Measurements from ENCODE around the gene HEPACAM2.

HEPACAM2 gene

DNA sequence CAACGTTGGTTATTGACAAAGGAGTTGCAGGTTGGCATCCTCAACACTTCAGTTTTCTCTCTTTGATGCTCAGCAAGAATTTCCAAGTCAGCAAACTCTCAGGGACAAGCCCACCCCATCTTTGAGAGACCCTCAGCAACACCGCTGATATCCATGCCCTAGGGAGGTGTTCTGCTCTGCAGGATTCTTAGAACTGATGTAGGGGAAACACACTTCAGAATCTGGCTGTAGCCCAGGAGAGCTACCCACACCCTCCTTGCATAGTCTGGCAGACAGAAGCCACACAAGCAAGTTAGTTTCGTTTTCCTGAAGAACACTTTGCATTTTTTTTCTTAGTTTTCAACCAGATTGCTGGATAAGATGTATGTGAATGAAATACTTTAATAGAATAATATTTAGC lies 78.9 kb downstream of the HEPACAM2 start:
- DNase-seq (ENCODE audit: low read depth in 2 of 2) = no peak

DNA sequence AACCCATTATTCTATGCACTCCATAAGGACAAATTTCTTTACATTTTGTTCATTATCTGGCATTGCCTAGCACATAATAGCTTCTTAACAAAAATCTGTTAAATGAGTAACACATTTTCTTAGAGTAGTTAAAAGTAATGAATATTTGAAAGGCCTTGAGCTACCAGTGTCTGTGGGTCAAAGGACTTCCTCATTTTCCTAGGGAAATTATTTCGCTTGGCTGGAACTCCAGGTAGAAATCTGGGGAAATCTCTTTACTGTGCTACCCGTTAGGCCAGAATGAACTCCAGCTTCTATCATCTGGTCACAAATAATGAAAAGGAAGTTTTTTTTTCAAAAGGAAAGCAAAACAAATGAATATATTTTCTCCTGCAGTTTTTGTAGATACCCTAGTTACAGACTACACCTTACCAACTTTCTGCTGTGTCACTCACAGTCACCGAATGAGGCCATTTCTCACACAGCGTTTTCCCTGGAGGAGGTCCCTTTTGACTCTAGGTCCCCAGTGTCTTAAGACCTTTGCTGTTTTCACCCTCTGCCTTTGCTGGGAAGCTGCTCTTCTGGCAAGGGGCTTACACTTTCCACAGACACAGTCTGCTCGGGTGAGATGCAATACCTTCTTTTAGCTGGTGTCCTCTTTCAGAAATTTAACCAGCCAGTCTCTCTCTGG lies 79.7 kb downstream of the HEPACAM2 start:
- DNase-seq (ENCODE audit: low read depth in 2 of 2) = no peak

DNA sequence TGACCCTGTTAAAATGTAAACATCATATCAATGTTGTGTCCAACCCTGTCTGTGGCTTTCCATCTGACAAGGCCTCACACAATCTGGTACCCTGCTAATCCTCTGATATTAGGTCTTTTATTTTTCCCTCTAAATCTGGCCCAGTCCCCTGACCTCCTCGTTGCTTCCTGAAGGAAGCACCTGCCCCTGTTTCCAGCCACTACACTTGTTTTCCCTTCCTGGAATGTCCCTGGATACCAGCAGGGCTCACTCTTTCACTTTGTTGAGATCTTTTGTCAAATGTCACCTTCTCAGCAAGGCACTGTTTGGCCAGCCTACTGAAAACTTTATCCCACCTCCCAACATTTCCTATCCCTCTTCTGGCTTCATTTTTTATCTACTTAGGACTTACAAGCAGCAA lies 80.2 kb downstream of the HEPACAM2 start:
- DNase-seq (ENCODE audit: low read depth in 2 of 2) = no peak

DNA sequence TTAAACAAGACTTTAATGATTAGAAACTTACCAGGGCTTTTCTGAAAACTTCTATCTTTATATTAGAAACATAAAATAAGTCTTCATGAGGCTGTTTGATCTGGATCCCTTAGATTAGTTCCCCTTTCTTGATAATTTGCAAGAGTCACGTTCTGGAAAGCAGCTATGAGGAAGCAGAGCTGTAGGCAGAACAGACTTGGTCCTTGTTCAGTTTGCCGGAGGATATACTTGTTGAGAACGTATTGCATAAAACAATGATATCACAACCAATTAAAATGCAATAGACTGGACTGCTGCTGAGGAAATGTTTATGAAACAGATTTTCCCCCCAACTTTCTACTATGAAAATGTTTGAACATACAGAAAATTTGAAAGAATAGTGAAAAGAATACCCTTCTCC lies 80.9 kb downstream of the HEPACAM2 start:
- DNase-seq (ENCODE audit: low read depth in 2 of 2) = no peak

DNA sequence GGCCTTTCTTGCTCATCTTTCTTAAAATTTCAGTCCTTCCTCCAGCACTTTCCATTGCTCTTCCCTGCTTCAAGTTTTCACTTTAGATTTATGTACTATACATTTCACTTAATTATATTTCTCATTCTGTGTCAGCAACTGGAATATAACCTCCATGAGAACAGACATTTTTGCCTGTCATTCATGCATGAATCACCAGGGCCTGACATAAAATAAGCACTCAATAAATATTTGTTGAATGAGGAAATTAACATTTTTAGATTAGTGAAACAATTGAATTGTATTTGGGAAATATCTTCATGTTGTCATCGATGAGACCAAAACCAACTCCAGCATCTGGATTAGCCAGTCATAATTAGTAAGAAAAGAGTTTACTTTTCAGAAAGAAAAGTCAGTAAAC lies 84.1 kb downstream of the HEPACAM2 start:
- DNase-seq (ENCODE audit: low read depth in 2 of 2) = no peak

DNA sequence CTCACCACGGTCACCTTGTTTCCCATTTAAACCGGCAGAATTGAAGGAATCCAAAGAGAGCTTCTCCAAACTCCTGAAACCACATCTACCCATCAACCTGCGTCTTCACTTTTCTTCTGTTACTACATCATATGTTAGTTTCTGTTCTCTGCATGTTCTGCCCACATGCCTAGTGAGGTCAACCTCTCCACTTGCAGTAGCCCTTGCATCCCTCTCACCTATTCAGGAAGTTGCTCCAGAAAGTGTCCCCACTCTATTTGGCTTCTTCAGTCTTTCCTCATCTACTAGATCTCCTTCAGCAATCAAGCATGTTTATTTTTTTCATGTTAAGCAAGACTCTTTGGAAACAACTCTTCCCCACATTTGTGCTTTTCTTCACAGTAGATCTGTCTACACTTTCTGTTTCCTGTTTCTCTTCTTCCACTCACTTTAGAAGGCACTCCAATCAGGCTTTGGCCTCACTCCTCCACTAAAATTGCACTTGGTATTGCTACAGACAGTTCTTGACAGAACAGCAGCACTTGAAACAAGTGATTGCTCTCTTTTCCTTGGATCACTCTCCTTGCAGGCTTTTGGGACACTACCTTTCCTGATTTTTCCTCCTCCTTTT lies 85.6 kb downstream of the HEPACAM2 start:
- no peak for DNase-seq (ENCODE audit: low read depth in 2 of 2)

DNA sequence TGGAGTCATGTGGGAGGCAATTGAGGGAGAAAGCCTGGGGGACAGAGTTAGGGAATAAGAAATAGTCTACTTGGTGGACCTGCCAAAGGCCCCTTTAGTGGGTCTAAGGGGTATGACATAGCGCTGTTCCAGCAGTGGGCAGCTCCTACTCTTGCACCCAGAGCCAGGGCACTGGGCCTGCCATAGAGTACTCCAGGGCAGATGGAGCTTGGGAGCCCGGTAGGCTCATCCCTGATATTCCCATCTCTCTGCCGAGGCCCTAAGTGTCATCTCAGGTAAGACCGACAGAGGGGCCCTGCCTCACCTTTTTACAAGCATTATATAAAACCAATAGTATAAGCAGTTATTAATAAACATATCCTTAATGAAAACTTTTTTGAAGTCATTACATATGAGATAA lies 87.7 kb downstream of the HEPACAM2 start:
- DNase-seq (ENCODE audit: low read depth in 2 of 2) = no peak

Data from fibroblast of skin of left biceps (primary cell).